Heart right ventricle (tissue), 16 donors: ENCODE measurements around the gene KDM3A. TPM values are rescaled to one million over a fixed set of nuclear protein-coding genes. Genes with fewer than 3 reads are reported as not detected.

Experiments
- ATAC-seq, 8 donors: fragments of 200-7000 bp; cut with Tn5 transposase; one replicate each; pipeline ENCODE4 v1.9.1; 2020; ENCODE audit warnings: mild to moderate bottlenecking in 8 of 8, moderate library complexity in 8 of 8, moderate number of reproducible peaks in 1 of 8
- DNase-seq, 2 donors: peaks; one replicate each; pipeline ENCODE4 v3.0.0-alpha.2; 2020
- H3K27ac ChIP-seq, 10 donors: fragments of 200-600 bp; sonication (generic) in 2 of 10; one replicate each; pipeline versions ENCODE4 v1.5.0 to v1.8.0; 2020 to 2022; ENCODE audit warnings: mild to moderate bottlenecking in 3 of 10
- H3K27me3 ChIP-seq, 7 donors: fragments of 200-600 bp; one replicate each; pipeline ENCODE4 v1.8.0; 2021 to 2022; ENCODE audit warnings: mild to moderate bottlenecking in 2 of 7
- H3K36me3 ChIP-seq, 9 donors: fragments of 200-600 bp; sonication (generic) in 1 of 9; one replicate each; pipeline versions ENCODE4 v1.5.0 to v1.8.0; 2020 to 2022; ENCODE audit warnings: mild to moderate bottlenecking in 2 of 9
- H3K4me1 ChIP-seq, 9 donors: fragments of 200-600 bp; sonication (generic) in 1 of 9; one replicate each; pipeline versions ENCODE4 v1.5.0 to v1.8.0; 2020 to 2022; ENCODE audit warnings: mild to moderate bottlenecking in 4 of 9
- H3K4me3 ChIP-seq, 10 donors: fragments of 200-600 bp; sonication (generic) in 2 of 10; one replicate each; pipeline versions ENCODE4 v1.5.0 to v1.8.0; 2020 to 2022; ENCODE audit warnings: mild to moderate bottlenecking in 7 of 10, moderate library complexity in 2 of 10
- H3K9me3 ChIP-seq, 11 donors: fragments of 200-600 bp in 10 of 11; sonication (generic) in 2 of 11; one replicate each; pipeline versions ENCODE4 v1.5.0 to v1.8.0; 2013 to 2022; ENCODE audit warnings: mild to moderate bottlenecking in 2 of 11, control low read depth in 1 of 11, moderate library complexity in 1 of 11
- WGBS, 2 donors: extraction: QIAGEN DNeasy Blood & Tissue Kit; methylation state at CpG; one replicate each; pipeline ENCODE4 v1.1.7; 2013; ENCODE audit warnings: inconsistent platforms in 1 of 2; 5-methylcytosine and 5-hydroxymethylcytosine counted together
- intact Hi-C, 10 donors: fragments of 100-400 bp; cut with DNase I; formaldehyde crosslinking; loops; one replicate each; pipeline versions ENCODE4 v1.11.1 to v1.14.2; 2022
- polyA plus RNA-seq, 2 donors: library from polyadenylated mRNA; stranded (reverse); fragments of 200-250 nt; gene quantifications; one replicate each; pipeline ENCODE4 v1.2.3, GENCODE V29; 2013
- total RNA-seq, 10 donors: library from RNA; stranded (reverse); fragmentation: NEBNext Ultra II Directional in 3 of 10; extraction: Animal tissue kit (Norgen Biotek cat#: 25700) in 3 of 10; gene quantifications; one replicate each; pipeline versions ENCODE4 v1.2.1 to v1.2.4, GENCODE V29; 2021 to 2023
- TF ChIP-seq, protein P1 (sequence below), 9 donors: fragments of 200-600 bp; sonication (generic) in 2 of 9; IDR thresholded peaks; one replicate each; pipeline versions ENCODE4 v1.5.0 to v1.8.0; 2021 to 2022; ENCODE audit warnings: antibody characterized with exemption in 9 of 9, mild to moderate bottlenecking in 5 of 9, moderate library complexity in 1 of 9
- donor health status: Arrhythmogenic right ventricular cardiomyopathy.
- donor health status: ischemic (EF 13 %, LVEDD 7.1; RV severe dilation, severe dysfunction).
- donor health status: healthy with polysubstance abuse.
- donor health status: DM: no; HTN: yes; CAD: no.
- donor health status: DM: no; HTN: no; CAD: no.
- donor health status: ischemic (EF 25% LVEDD 6.9; RV normal size, moderate dysfunction).
- donor health status: ischemic (EF 25% LVEDD 5.7; RV mildly dilated, moderate dysfunction).
- donor health status: healthy.
- donor health status: DM: yes; HTN: yes; CAD: no.
- donor health status: Ischemic cardiomyopathy.
- donor health status: ischemic (EF 35%, LVEDD 5.7; RV mildly dilated, moderate dysfunction).
- donor health status: nonischemic (EF 11% LVEDD 7.7; RV severe dilation, severe dysfunction).
- donor health status: DM: yes; HTN: yes; CAD: no.
- donor health status: PGD.
- donor health status: ischemic (EF 29% LVEDD 5.4; RV normal size, mild dysfunction).
- donor health status: nonischemic (EF 23%, LVEDD 6.1; RV moderate dilation, normal function).

Gene KDM3A
- total and polyA plus RNA-seq, 12 donors, result 17.1 to 53.7 (median 33.1) TPM

DNA sequence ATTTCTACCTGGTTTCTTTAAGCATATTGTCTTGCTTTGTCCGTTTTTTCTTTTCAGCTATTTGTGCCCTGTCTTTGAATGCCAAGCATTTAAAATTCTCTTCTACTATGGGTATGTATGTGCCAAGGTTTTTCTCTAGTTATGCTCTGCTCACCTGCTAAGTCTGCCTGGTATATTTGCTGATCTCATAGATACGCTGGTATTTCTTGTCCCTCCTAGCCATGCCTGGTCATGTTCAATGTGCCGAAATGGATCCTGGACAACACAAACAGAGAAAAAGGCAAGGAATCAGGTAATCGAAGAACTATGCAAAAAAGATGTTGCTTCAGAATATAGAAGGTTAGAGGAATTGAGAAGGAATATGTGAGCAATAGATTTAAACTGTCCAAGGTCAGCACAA lies 14.9 kb upstream of the KDM3A start:
- Histone ChIP-seq H3K27me3 (peaks cover 0 to 22% (median 0%) of the 10 kb centered on the region in 7 donors), H3K4me3 (no peak overlapping the region), H3K36me3 (no peaks in the 10 kb centered on the region), H3K9me3 (peaks cover 0 to 27% (median 6%) of the 10 kb centered on the region in 11 donors), H3K27ac (no peak overlapping the region), H3K4me1 (no peaks in the 10 kb centered on the region)
- ATAC-seq (no peak), DNase-seq (no peak)
- intact Hi-C loops, result no loop called here
- TF ChIP-seq, protein P1, sequence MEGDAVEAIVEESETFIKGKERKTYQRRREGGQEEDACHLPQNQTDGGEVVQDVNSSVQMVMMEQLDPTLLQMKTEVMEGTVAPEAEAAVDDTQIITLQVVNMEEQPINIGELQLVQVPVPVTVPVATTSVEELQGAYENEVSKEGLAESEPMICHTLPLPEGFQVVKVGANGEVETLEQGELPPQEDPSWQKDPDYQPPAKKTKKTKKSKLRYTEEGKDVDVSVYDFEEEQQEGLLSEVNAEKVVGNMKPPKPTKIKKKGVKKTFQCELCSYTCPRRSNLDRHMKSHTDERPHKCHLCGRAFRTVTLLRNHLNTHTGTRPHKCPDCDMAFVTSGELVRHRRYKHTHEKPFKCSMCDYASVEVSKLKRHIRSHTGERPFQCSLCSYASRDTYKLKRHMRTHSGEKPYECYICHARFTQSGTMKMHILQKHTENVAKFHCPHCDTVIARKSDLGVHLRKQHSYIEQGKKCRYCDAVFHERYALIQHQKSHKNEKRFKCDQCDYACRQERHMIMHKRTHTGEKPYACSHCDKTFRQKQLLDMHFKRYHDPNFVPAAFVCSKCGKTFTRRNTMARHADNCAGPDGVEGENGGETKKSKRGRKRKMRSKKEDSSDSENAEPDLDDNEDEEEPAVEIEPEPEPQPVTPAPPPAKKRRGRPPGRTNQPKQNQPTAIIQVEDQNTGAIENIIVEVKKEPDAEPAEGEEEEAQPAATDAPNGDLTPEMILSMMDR (IDR thresholded peaks at IDR 0.05), result no peak
- WGBS, 2 donors, result 87 to 90% methylated on average over 4 of the region's 4 CpGs

GRCh38 chr2:86429335-86429734 lies 11.8 kb upstream of the KDM3A start:
- intact Hi-C loops, result no loop called here
- Histone ChIP-seq H3K9me3 (peaks cover 0 to 15% (median 6%) of the 10 kb centered on the region in 11 donors), H3K36me3 (no peaks in the 10 kb centered on the region), H3K27me3 (peaks cover 0 to 12% (median 0%) of the 10 kb centered on the region in 7 donors), H3K4me1 (no peaks in the 10 kb centered on the region), H3K27ac (no peak overlapping the region), H3K4me3 (no peak overlapping the region)
- TF ChIP-seq, protein P1 (IDR thresholded peaks at IDR 0.05), result no peak
- 58 to 69% methylated on average over 1 of the region's 1 CpG for WGBS, 2 donors
- no peak for DNase-seq
- ATAC-seq, result no peak

DNA sequence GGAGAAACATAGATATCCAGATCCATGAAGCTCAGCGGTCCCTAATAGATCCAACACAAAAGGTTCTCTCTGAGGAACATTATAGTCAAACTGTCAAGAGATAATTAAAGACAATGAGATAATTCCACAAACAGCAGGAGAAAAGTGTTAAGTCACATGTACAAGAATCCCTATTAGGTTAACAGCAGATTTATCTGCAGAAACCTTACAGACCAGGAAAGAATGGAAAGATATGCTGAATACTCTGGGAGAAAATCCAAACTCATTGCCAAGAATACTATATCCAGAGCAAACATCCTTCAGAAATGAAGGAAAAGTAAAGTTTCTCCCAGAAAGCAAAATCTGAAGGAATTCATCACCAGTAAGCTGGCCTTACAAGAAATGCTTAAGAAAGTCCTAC lies 10.8 kb upstream of the KDM3A start:
- H3K9me3 ChIP-seq, result peaks cover 0 to 15% (median 6%) of the 10 kb centered on the region in 11 donors
- WGBS, 2 donors, result 95 to 96% methylated on average over 1 of the region's 1 CpG

GRCh38 chr2:86433137-86433536 lies 8.0 kb upstream of the KDM3A start:
- Histone ChIP-seq H3K9me3 (peaks cover 0 to 30% (median 16%) of the 10 kb centered on the region in 11 donors), H3K27me3 (no peaks in the 10 kb centered on the region), H3K36me3 (no peaks in the 10 kb centered on the region), H3K4me1 (no peaks in the 10 kb centered on the region), H3K27ac (no peak overlapping the region), H3K4me3 (no peak overlapping the region)
- WGBS, 2 donors, result 69 to 75% methylated on average over 1 of the region's 1 CpG
- DNase-seq (no peak), ATAC-seq (no peak)
- TF ChIP-seq, protein P1 (IDR thresholded peaks at IDR 0.05), result no peak
- intact Hi-C loops, result no loop called here

More for the DNA sequence above, 10.8 kb upstream of the KDM3A start:
- H3K4me1 ChIP-seq, result no peaks in the 10 kb centered on the region
- ATAC-seq (no peak), DNase-seq (no peak)
- H3K4me3 ChIP-seq, result no peak overlapping the region
- TF ChIP-seq, protein P1 (IDR thresholded peaks at IDR 0.05), result no peak
- no peaks in the 10 kb centered on the region for H3K36me3 ChIP-seq
- intact Hi-C loops, result no loop called here
- no peak overlapping the region for H3K27ac ChIP-seq
- peaks cover 0 to 4% (median 0%) of the 10 kb centered on the region in 7 donors for H3K27me3 ChIP-seq
